Measurements from ENCODE around the gene ARHGAP42.
"Not testable (repeated sequence)": the region's sequence is repeated elsewhere in the genome, so short reads cannot be mapped to it uniquely, and the experiment has no call there.

The ARHGAP42 gene

DNA sequence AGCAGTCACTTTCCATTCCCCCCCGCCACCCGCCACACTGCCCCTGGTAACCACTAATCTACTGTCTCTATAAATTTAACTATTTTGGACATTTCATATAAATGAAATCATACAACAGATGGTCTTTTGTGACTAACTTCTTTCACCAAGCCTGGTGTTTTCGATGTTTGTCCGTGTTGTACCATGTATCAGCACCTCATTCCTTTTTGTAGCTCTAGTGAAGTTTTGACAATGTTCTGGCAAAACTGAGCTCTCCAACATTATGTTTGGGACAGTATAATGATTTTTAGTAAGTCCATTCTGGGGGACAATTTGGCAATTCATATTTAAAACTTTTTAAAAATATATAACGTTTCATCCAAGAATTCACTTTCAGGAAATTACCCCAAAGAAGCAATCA lies 45.6 kb upstream of the ARHGAP42 start:
- Histone ChIP-seq H3K36me3 (no peaks in the 10 kb centered on the region), H3K27ac (no peak overlapping the region), H3K9me3 (no peaks in the 10 kb centered on the region), H3K4me1 (no peaks in the 10 kb centered on the region), H3K4me3 (no peak overlapping the region), H3K27me3 (no peaks in the 10 kb centered on the region)
- TF ChIP-seq CTCF (IDR thresholded peaks at IDR 0.05), result no peak
- intact Hi-C loops (cut with DNase I; ENCODE audit: low total_unique reads), result no loop called here
- DNase-seq, result no peak

GRCh38 chr11:100646545-100646944 lies 40.5 kb upstream of the ARHGAP42 start:
- Histone ChIP-seq H3K9me3 (no peaks in the 10 kb centered on the region), H3K27ac (no peak overlapping the region), H3K4me3 (no peak overlapping the region), H3K4me1 (no peaks in the 10 kb centered on the region), H3K36me3 (no peaks in the 10 kb centered on the region), H3K27me3 (no peaks in the 10 kb centered on the region)
- no peak for TF ChIP-seq CTCF (IDR thresholded peaks at IDR 0.05)
- intact Hi-C loops (cut with DNase I; ENCODE audit: low total_unique reads), result no loop called here
- no peak for DNase-seq

DNA sequence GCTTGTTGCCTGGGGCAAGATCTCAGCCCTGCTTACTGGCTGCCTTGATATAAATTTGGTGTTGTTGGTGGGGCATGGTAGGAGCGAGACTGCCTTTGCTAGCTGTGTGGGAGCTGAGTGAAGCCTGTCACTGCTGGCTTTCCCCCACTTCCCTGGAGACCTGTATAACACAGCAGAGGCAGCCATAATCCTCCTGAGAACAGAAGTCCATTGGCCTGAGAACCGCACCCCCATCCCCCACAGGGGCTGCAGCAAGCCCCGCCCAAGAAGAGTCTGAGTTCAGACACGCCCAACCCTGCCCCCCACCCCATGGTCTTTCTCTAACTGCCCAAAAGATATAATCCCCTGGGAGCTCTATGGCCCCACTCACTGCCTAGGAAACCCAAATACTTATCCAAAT lies 39.2 kb upstream of the ARHGAP42 start:
- intact Hi-C loops (cut with DNase I; ENCODE audit: low total_unique reads), result no loop called here
- Histone ChIP-seq H3K36me3 (no peaks in the 10 kb centered on the region), H3K4me3 (no peak overlapping the region), H3K9me3 (no peaks in the 10 kb centered on the region), H3K27ac (no peak overlapping the region), H3K27me3 (no peaks in the 10 kb centered on the region), H3K4me1 (no peaks in the 10 kb centered on the region)
- TF ChIP-seq CTCF (IDR thresholded peaks at IDR 0.05), result no peak
- no peak for DNase-seq

GRCh38 chr11:100663583-100663982 lies 23.5 kb upstream of the ARHGAP42 start:
- intact Hi-C loops (cut with DNase I; ENCODE audit: low total_unique reads), result no loop called here
- Histone ChIP-seq H3K4me1 (no peaks in the 10 kb centered on the region), H3K9me3 (no peaks in the 10 kb centered on the region), H3K4me3 (no peak overlapping the region), H3K36me3 (no peaks in the 10 kb centered on the region), H3K27me3 (no peaks in the 10 kb centered on the region), H3K27ac (no peak overlapping the region)
- no peak for DNase-seq
- no peak for TF ChIP-seq CTCF (IDR thresholded peaks at IDR 0.05)

GRCh38 chr11:100663996-100664395 lies 23.1 kb upstream of the ARHGAP42 start:
- Histone ChIP-seq H3K4me1 (no peaks in the 10 kb centered on the region), H3K36me3 (no peaks in the 10 kb centered on the region), H3K4me3 (no peak overlapping the region), H3K27me3 (no peaks in the 10 kb centered on the region), H3K27ac (no peak overlapping the region), H3K9me3 (no peaks in the 10 kb centered on the region)
- no peak for TF ChIP-seq CTCF (IDR thresholded peaks at IDR 0.05)
- intact Hi-C loops (cut with DNase I; ENCODE audit: low total_unique reads), result no loop called here
- DNase-seq, result no peak

- H3K4me3 ChIP-seq; H3K36me3 ChIP-seq; H3K27me3 ChIP-seq; H3K9me3 ChIP-seq; DNase-seq; H3K4me1 ChIP-seq; H3K27ac ChIP-seq; intact Hi-C loops (cut with DNase I; ENCODE audit: low total_unique reads): not testable (repeated sequence)
These were observed 20.3 kb upstream of the ARHGAP42 start for GRCh38 chr11:100666816-100667215.
